Muscle layer of duodenum (tissue), 2 donors: ENCODE measurements around the gene ZIC5.
"Not testable (repeated sequence)": the region's sequence is repeated elsewhere in the genome, so short reads cannot be mapped to it uniquely, and the experiment has no call there.

ENCODE experiments used
- H3K27ac ChIP-seq: one replicate; pipeline ENCODE4 v1.7.0; 2013; ENCODE audit warnings: mild to moderate bottlenecking, low read length
- H3K27me3 ChIP-seq: one replicate; pipeline ENCODE4 v1.7.0; 2013; ENCODE audit warnings: low read depth, mild to moderate bottlenecking, control low read depth, low read length
- H3K36me3 ChIP-seq, 2 donors: one replicate each; pipeline ENCODE4 v1.7.0; 2013; ENCODE audit warnings: low read length in 2 of 2, control low read depth in 1 of 2, mild to moderate bottlenecking in 1 of 2; ENCODE audit not compliant: insufficient read depth in 2 of 2, control insufficient read depth in 1 of 2
- H3K4me1 ChIP-seq, 2 donors: one replicate each; pipeline ENCODE4 v1.7.0; 2013; ENCODE audit warnings: low read length in 2 of 2, mild to moderate bottlenecking in 2 of 2, control low read depth in 1 of 2, moderate library complexity in 1 of 2; ENCODE audit not compliant: insufficient read depth in 2 of 2, control insufficient read depth in 1 of 2
- H3K4me3 ChIP-seq, 2 donors: one replicate each; pipeline ENCODE4 v1.7.0; 2013; ENCODE audit warnings: low read length in 2 of 2, low read depth in 1 of 2, mild to moderate bottlenecking in 1 of 2
- H3K9me3 ChIP-seq, 2 donors: one replicate each; pipeline ENCODE4 v1.7.0; 2013; ENCODE audit warnings: low read length in 2 of 2, control low read depth in 1 of 2, mild to moderate bottlenecking in 1 of 2; ENCODE audit not compliant: control insufficient read depth in 1 of 2
- donor health status: healthy.

Gene ZIC5

GRCh38 chr13:99951666-99952065 lies 19.9 kb downstream of the ZIC5 start:
- Histone ChIP-seq H3K27me3 (peaks cover 33% of the 10 kb centered on the region), H3K4me1 (peaks cover 7 to 14% of the 10 kb centered on the region in 2 donors)
- H3K27ac ChIP-seq, H3K9me3 ChIP-seq, H3K4me3 ChIP-seq, H3K36me3 ChIP-seq: not testable (repeated sequence)

- no peaks in the 10 kb centered on the region for H3K4me1 ChIP-seq
- no peak overlapping the region for H3K4me3 ChIP-seq
- no peaks in the 10 kb centered on the region for H3K9me3 ChIP-seq
- H3K27ac ChIP-seq, result no peak overlapping the region
- no peaks in the 10 kb centered on the region for H3K36me3 ChIP-seq
- peaks cover 15% of the 10 kb centered on the region for H3K27me3 ChIP-seq
Observed at GRCh38 chr13:99949679-99950413, 21.7 kb downstream of the ZIC5 start.

GRCh38 chr13:99948907-99949678 lies 22.5 kb downstream of the ZIC5 start:
- no peaks in the 10 kb centered on the region for H3K36me3 ChIP-seq
- no peak overlapping the region for H3K4me3 ChIP-seq
- H3K27me3 ChIP-seq, result peaks cover 12% of the 10 kb centered on the region
- no peaks in the 10 kb centered on the region for H3K9me3 ChIP-seq
- no peaks in the 10 kb centered on the region for H3K4me1 ChIP-seq
- H3K27ac ChIP-seq, result no peak overlapping the region

- no peaks in the 10 kb centered on the region for H3K4me1 ChIP-seq
- peaks cover 12% of the 10 kb centered on the region for H3K27me3 ChIP-seq
- no peaks in the 10 kb centered on the region for H3K36me3 ChIP-seq
- no peak overlapping the region for H3K27ac ChIP-seq
- no peaks in the 10 kb centered on the region for H3K9me3 ChIP-seq
- no peak overlapping the region for H3K4me3 ChIP-seq
Observed at GRCh38 chr13:99948411-99948810, 23.2 kb downstream of the ZIC5 start.

- H3K27ac ChIP-seq, result no peak overlapping the region
- no peaks in the 10 kb centered on the region for H3K9me3 ChIP-seq
- no peaks in the 10 kb centered on the region for H3K36me3 ChIP-seq
- peaks cover 12% of the 10 kb centered on the region for H3K27me3 ChIP-seq
- H3K4me3 ChIP-seq, result no peak overlapping the region
- no peaks in the 10 kb centered on the region for H3K4me1 ChIP-seq
Observed at GRCh38 chr13:99947666-99948065, 23.9 kb downstream of the ZIC5 start.

GRCh38 chr13:99945515-99945914 lies 26.1 kb downstream of the ZIC5 start:
- not testable (repeated sequence) for H3K4me1 ChIP-seq, H3K9me3 ChIP-seq, H3K27me3 ChIP-seq

GRCh38 chr13:99944606-99945005 lies 27.0 kb downstream of the ZIC5 start:
- H3K27me3 ChIP-seq, result peaks cover 6% of the 10 kb centered on the region
- H3K36me3 ChIP-seq, result no peaks in the 10 kb centered on the region

More at GRCh38 chr13:99945515-99945914, 26.1 kb downstream of the ZIC5 start:
- H3K4me3 ChIP-seq, H3K27ac ChIP-seq, H3K36me3 ChIP-seq: not testable (repeated sequence)

GRCh38 chr13:99944102-99944501 lies 27.5 kb downstream of the ZIC5 start:
- no peak overlapping the region for H3K27ac ChIP-seq
- no peaks in the 10 kb centered on the region for H3K4me1 ChIP-seq
- no peaks in the 10 kb centered on the region for H3K36me3 ChIP-seq
- H3K4me3 ChIP-seq, result no peak overlapping the region
- no peaks in the 10 kb centered on the region for H3K9me3 ChIP-seq
- H3K27me3 ChIP-seq, result peaks cover 6% of the 10 kb centered on the region

More at GRCh38 chr13:99944606-99945005, 27.0 kb downstream of the ZIC5 start:
- Histone ChIP-seq H3K9me3 (no peaks in the 10 kb centered on the region), H3K4me3 (no peak overlapping the region), H3K27ac (no peak overlapping the region), H3K4me1 (no peaks in the 10 kb centered on the region)

- Histone ChIP-seq H3K4me3 (no peak overlapping the region), H3K27me3 (peaks cover 3% of the 10 kb centered on the region)
Observed at GRCh38 chr13:99941911-99942310, 29.7 kb downstream of the ZIC5 start.

GRCh38 chr13:99941086-99941485 lies 30.5 kb downstream of the ZIC5 start:
- H3K27me3 ChIP-seq, result no peaks in the 10 kb centered on the region
- H3K9me3 ChIP-seq, result no peaks in the 10 kb centered on the region
- H3K4me1 ChIP-seq, result no peaks in the 10 kb centered on the region
- no peak overlapping the region for H3K27ac ChIP-seq
- no peaks in the 10 kb centered on the region for H3K36me3 ChIP-seq
- H3K4me3 ChIP-seq, result no peak overlapping the region

More at GRCh38 chr13:99941911-99942310, 29.7 kb downstream of the ZIC5 start:
- Histone ChIP-seq H3K36me3 (no peaks in the 10 kb centered on the region), H3K9me3 (no peaks in the 10 kb centered on the region), H3K27ac (no peak overlapping the region), H3K4me1 (no peaks in the 10 kb centered on the region)

- Histone ChIP-seq H3K27me3 (no peaks in the 10 kb centered on the region), H3K4me1 (no peaks in the 10 kb centered on the region), H3K4me3 (no peak overlapping the region), H3K9me3 (no peaks in the 10 kb centered on the region), H3K36me3 (no peaks in the 10 kb centered on the region), H3K27ac (no peak overlapping the region)
Observed at GRCh38 chr13:99938635-99939034, 32.9 kb downstream of the ZIC5 start.
